ENCODE results near the gene BACH2.

The BACH2 gene

DNA sequence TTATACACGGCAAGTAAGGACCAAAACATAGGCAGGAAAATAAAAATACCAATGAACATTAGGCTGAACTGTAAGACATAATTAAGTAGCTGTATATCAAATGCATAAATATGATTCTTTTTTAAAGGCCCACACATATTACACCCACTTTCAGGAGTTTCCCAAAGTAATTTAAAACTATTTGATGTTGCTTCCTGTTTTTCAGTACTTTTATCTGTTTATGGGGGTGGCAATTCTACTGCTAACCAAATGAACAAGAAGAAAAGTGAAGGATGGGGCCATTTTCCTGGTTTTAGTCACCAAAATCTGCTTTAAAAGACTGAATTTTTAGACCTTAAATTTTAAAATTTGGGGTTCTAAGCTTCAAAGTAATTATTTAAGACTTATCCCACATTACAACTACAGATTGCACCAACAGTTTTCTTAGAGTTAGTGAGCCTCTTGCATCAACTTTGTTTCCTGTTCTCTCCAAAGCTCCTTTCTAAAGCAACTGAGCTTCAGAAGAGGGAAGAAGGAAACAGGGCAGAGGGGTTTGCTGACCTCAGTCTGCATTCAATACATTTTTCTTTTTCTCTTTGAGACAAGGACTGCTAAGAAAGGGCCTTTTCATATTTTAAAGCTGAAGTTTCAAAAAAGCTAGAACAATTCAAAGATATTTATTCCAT is 191.0 kb downstream of the BACH2 start:
- TF ChIP-seq ZFX (IDR thresholded peaks at IDR 0.05), result no peak
- TF ChIP-seq, protein P1, sequence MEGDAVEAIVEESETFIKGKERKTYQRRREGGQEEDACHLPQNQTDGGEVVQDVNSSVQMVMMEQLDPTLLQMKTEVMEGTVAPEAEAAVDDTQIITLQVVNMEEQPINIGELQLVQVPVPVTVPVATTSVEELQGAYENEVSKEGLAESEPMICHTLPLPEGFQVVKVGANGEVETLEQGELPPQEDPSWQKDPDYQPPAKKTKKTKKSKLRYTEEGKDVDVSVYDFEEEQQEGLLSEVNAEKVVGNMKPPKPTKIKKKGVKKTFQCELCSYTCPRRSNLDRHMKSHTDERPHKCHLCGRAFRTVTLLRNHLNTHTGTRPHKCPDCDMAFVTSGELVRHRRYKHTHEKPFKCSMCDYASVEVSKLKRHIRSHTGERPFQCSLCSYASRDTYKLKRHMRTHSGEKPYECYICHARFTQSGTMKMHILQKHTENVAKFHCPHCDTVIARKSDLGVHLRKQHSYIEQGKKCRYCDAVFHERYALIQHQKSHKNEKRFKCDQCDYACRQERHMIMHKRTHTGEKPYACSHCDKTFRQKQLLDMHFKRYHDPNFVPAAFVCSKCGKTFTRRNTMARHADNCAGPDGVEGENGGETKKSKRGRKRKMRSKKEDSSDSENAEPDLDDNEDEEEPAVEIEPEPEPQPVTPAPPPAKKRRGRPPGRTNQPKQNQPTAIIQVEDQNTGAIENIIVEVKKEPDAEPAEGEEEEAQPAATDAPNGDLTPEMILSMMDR (conservative IDR thresholded peaks at IDR 0.05), result no peak
- no peak overlapping the region for H3K27ac ChIP-seq

DNA sequence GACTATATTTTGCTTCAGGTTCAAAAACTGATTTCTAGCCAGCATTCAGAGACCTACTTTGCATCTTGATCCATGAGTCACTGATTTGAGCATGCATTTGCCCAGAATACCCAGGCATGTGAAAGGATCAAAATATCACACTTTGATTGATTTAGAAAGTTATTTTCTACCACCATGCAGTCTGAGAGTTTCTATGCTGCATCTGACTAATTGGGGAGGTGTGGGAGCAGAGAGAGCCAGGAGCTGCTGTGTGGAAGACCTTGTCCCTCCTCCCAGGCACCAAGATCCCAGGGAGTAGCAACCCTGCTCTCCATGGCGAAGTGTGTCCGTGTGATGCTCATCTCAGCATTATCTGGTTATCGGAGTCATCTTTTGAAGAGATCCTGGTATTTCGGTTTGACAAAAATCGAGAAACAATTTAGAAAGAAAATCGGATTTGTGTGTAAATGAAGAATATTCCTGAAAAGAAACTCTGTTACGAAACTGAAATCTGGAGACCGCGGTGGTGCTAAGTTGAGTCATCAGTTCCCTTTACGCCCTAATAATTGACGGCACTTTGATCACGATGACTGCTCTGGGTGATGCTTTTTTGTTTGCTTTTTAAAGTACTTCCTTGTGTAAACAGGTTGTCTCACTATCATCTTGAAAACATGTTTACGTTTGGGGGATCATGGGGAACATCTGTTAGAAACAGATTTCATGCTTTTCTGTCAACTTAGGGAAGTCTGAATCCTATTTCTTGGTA is 193.4 kb downstream of the BACH2 start:
- no peak overlapping the region for H3K27ac ChIP-seq
- TF ChIP-seq, protein P1 (conservative IDR thresholded peaks at IDR 0.05), result no peak
- no peak for TF ChIP-seq ZFX (IDR thresholded peaks at IDR 0.05)

DNA sequence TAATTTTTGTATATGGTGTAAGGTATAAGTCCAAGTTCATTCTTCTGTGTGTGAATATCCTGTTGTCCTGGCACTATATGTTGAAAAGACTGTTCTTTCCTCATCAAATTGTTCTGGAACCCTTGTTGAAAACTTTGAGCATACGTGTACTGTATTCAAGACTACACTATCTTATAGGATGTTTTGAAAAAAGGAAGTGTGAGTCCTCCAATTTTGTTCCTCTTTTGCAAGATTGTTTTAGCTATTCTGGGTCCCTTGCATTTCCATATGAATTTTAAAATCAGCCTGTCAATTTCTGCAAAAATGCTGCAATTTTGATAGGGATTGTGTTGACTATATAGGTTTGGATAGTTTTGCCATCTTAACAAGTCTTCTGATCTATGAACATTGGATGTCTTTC is 195.2 kb downstream of the BACH2 start:
- H3K27ac ChIP-seq, result no peak overlapping the region

DNA sequence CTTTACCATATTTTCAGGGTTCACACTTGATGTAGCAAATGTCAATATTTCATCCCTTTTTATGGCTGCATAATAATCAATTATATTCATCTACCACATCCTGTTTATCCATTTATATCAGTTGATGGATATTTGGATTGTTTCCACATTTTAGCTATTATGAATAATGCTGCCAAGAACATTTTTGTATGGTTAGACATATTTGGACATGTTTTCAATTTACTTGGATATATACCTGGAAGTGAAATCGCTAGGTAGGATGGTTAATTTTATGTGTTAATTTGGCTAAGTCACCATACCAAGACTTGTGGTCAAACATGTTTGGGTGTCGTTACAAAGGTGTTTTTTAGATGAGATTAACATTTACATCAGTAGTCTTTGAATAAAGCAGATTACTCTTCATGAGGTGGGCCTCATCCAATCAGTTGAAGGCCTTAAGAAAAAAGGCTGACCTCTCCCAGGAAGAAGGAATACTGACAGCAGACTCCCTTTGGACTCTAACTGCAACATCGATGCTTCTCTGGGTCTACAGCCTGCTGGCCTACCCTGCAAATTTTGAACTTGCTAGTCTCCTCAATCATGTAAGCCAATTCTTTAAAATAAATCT is 196.5 kb downstream of the BACH2 start:
- no peak overlapping the region for H3K27ac ChIP-seq
- TF ChIP-seq ZFX (IDR thresholded peaks at IDR 0.05), result no peak
- TF ChIP-seq, protein P1 (conservative IDR thresholded peaks at IDR 0.05), result no peak

More for the DNA sequence above, 195.2 kb downstream of the BACH2 start:
- no peak for TF ChIP-seq ZFX (IDR thresholded peaks at IDR 0.05)
- TF ChIP-seq, protein P1 (conservative IDR thresholded peaks at IDR 0.05), result no peak

DNA sequence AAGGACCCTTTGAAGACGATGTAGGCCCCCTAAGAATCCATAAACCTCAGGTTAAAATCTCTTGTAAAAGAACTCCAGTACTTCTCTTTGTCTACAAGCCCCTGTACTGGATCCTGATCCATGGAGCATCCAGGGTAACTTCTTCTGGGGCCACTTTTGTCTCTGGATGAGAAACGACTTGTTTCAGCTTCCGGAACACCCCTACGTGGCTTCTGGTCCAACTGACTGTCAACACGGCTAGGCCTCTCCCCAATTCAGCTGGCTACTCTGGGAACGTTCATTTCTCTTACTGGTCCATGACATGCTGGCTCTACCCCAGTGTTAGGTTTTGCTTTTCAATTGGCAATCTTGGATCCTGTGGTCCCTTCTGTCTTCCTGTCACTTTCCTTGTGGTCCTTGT is 198.0 kb downstream of the BACH2 start:
- no peak overlapping the region for H3K27ac ChIP-seq

DNA sequence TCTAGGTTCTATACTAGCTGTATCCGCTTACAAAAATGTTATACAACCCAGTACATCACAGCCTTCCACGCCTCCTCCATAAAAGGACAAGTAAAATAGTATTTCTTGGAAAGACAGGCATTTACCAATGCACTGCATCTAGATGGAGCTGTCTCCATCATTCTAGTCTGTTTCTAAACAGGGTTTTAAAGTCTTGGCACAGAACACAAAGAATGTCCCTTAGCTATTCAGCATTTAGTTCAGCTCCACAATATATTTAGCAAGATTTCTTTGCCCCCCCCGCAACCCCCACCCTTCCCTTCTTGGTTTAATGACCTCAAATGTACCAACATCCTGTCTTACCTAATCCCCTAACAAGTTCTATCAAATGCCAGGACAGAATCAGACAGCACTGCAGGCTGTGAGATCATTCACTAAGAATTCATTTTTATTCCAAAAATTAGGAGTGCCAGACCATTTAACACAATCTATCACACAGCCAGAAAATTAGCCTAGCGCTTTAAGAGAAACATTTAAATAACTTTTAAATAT is 198.6 kb downstream of the BACH2 start:
- H3K27ac ChIP-seq, result no peak overlapping the region
- TF ChIP-seq ZFX (IDR thresholded peaks at IDR 0.05), result no peak

More for the DNA sequence above, 198.0 kb downstream of the BACH2 start:
- TF ChIP-seq, protein P1 (conservative IDR thresholded peaks at IDR 0.05), result no peak
- TF ChIP-seq ZFX (IDR thresholded peaks at IDR 0.05), result no peak

DNA sequence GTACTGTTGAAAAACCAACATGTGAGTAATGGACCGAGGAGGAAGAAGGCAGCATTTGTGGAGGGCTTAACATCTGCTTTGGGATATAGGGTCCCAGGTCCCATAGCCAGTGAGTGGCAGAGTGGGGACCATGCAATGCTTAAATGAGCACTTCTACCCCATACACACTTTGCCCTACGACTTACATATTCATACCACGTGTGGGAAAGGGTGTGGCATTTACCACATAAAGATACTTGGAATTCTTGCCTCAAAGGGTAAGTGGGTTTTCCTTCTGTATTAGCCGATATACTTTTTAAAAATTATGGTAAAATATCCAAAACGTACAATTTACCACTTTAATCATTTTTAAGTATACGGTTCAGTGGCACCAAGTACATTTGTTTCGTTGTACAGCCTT is 199.3 kb downstream of the BACH2 start:
- TF ChIP-seq, protein P1 (conservative IDR thresholded peaks at IDR 0.05), result no peak
- no peak for TF ChIP-seq ZFX (IDR thresholded peaks at IDR 0.05)
- no peak overlapping the region for H3K27ac ChIP-seq

Measured in C4-2B (cell line).